Breast epithelium (tissue), 4 donors: ENCODE data around the gene L3MBTL2. TPM values are rescaled to one million over a fixed set of nuclear protein-coding genes. Genes with fewer than 3 reads are reported as not detected.
A peak's percentile ranks its signal among the peaks of the same experiment; 100 is the strongest.

ENCODE experiments used
- DNase-seq, 2 donors: peaks; one replicate each; pipeline ENCODE4 v3.0.0-alpha.2; 2019; ENCODE audit warnings: low spot score in 2 of 2
- H3K27ac ChIP-seq, 2 donors: fragments of 200-600 bp; sonication (generic) in 1 of 2; one replicate each; pipeline ENCODE4 v1.5.1; 2016 to 2019; ENCODE audit warnings: mild to moderate bottlenecking in 1 of 2
- H3K27me3 ChIP-seq, 2 donors: fragments of 200-600 bp; sonication (generic) in 1 of 2; one replicate each; pipeline versions ENCODE4 v1.5.1 to v1.6.0; 2017 to 2019; ENCODE audit warnings: control low read depth in 1 of 2, mild to moderate bottlenecking in 1 of 2
- H3K36me3 ChIP-seq: fragments of 200-600 bp; one replicate; pipeline ENCODE4 v1.5.1; 2019
- H3K4me1 ChIP-seq, 2 donors: fragments of 200-600 bp; sonication (generic); one replicate each; pipeline ENCODE4 v1.5.1; 2016 to 2019; ENCODE audit warnings: control low read depth in 1 of 2
- H3K4me3 ChIP-seq, 3 donors: fragments of 200-600 bp; sonication (generic); 1 replicate in 2 of 3; 2 replicates in 1 of 3; pipeline ENCODE4 v1.5.1; 2016 to 2019; ENCODE audit warnings: mild to moderate bottlenecking in 3 of 3, moderate library complexity in 2 of 3
- H3K9me3 ChIP-seq, 2 donors: fragments of 200-600 bp; sonication (generic) in 1 of 2; one replicate each; pipeline ENCODE4 v1.5.1; 2016 to 2019; ENCODE audit warnings: control low read depth in 1 of 2
- POLR2A ChIP-seq: fragments of 450-650 bp; IDR thresholded peaks from one replicate; pipeline ENCODE4 v1.6.1; 2016; ENCODE audit warnings: antibody characterized with exemption, mild to moderate bottlenecking, moderate library complexity
- POLR2AphosphoS5 ChIP-seq, 3 donors: sonication (generic); formaldehyde crosslinking; IDR thresholded peaks; one replicate each; pipeline ENCODE4 v1.6.1; 2017; ENCODE audit warnings: antibody characterized with exemption in 3 of 3
- intact Hi-C: fragments of 100-400 bp; cut with DNase I; formaldehyde crosslinking; loops from one replicate; pipeline ENCODE4 v1.15.1; 2023; ENCODE audit warnings: low total_unique reads
- total RNA-seq, 3 donors: library from RNA; depleted of rRNA; stranded (reverse); fragments of >200 nt; gene quantifications; one replicate each; pipeline ENCODE4 v1.1.0, GENCODE V29; 2016
- TF ChIP-seq, protein P1 (sequence below), 3 donors: fragments of 450-650 bp; IDR thresholded peaks; one replicate each; pipeline ENCODE4 v1.5.1; 2016 to 2017; ENCODE audit warnings: antibody characterized with exemption in 3 of 3, mild to moderate bottlenecking in 3 of 3, moderate library complexity in 3 of 3

The L3MBTL2 gene
- total RNA-seq, 3 donors from 2014 or later: 13.1 to 22.5 (median 17.0) TPM

DNA sequence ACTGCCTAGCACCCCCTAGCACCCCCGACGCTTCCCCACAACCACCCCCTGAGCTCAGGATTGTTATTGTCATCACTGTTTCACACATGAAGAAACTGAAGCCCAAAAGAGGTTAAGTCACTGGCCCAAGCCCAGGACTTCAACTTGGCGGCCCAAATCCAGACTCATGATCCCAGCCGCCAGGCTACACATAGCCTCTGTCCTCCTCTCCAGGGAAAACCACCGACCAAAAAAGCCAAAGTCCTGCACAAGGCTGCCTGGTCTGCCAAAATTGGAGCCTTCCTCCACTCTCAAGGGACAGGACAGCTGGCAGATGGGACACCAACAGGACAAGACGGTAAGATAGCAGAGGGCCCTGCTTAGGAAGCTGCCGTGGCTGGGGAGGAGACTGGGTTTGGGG, 10.8 kb downstream of the L3MBTL2 start:
- no peak for DNase-seq
- TF ChIP-seq POLR2AphosphoS5 (IDR thresholded peaks at IDR 0.05) (no peak), POLR2A (no peak)
- TF ChIP-seq, protein P1, sequence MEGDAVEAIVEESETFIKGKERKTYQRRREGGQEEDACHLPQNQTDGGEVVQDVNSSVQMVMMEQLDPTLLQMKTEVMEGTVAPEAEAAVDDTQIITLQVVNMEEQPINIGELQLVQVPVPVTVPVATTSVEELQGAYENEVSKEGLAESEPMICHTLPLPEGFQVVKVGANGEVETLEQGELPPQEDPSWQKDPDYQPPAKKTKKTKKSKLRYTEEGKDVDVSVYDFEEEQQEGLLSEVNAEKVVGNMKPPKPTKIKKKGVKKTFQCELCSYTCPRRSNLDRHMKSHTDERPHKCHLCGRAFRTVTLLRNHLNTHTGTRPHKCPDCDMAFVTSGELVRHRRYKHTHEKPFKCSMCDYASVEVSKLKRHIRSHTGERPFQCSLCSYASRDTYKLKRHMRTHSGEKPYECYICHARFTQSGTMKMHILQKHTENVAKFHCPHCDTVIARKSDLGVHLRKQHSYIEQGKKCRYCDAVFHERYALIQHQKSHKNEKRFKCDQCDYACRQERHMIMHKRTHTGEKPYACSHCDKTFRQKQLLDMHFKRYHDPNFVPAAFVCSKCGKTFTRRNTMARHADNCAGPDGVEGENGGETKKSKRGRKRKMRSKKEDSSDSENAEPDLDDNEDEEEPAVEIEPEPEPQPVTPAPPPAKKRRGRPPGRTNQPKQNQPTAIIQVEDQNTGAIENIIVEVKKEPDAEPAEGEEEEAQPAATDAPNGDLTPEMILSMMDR (IDR thresholded peaks at IDR 0.05): no peak
- H3K9me3 ChIP-seq: no peaks in the 10 kb centered on the region
- no peak overlapping the region for H3K27ac ChIP-seq
- H3K27me3 ChIP-seq: no peaks in the 10 kb centered on the region
- no peaks in the 10 kb centered on the region for H3K4me1 ChIP-seq
- H3K36me3 ChIP-seq: no peaks in the 10 kb centered on the region
- H3K4me3 ChIP-seq: no peak overlapping the region
- intact Hi-C loops: loop anchor here (10.0 kb wide), 1 partner anchor 119 kb away; no protein-coding TSS in a partner anchor

DNA sequence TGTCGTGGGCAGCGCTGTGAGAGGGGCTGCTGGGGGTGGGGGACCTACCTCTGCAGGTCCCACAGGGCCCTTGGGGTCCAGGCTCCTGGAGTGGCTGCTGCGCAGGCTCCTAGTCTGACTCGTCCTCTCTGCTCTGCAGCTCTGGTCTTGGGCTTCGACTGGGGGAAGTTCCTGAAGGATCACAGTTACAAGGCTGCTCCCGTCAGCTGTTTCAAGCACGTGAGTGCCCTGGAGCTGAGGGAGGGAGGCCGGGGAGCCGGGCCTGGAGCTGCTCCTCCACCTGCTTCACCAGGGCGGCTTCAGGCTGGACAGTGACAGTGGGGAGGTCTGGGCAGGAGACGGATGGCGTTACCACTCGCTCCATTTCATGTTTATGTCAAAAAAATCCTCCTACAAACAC, 11.9 kb downstream of the L3MBTL2 start:
- Histone ChIP-seq H3K27ac (peak overlapping the region; percentile 62 to 70), H3K4me1 (no peaks in the 10 kb centered on the region), H3K27me3 (no peaks in the 10 kb centered on the region), H3K36me3 (no peaks in the 10 kb centered on the region), H3K9me3 (no peaks in the 10 kb centered on the region), H3K4me3 (no peak overlapping the region)
- no peak for TF ChIP-seq POLR2A
- no peak for TF ChIP-seq POLR2AphosphoS5 (IDR thresholded peaks at IDR 0.05)
- TF ChIP-seq, protein P1 (IDR thresholded peaks at IDR 0.05): no peak
- no peak for DNase-seq
- intact Hi-C loops: loop anchor here (10.0 kb wide), 1 partner anchor 118 kb away; no protein-coding TSS in a partner anchor

DNA sequence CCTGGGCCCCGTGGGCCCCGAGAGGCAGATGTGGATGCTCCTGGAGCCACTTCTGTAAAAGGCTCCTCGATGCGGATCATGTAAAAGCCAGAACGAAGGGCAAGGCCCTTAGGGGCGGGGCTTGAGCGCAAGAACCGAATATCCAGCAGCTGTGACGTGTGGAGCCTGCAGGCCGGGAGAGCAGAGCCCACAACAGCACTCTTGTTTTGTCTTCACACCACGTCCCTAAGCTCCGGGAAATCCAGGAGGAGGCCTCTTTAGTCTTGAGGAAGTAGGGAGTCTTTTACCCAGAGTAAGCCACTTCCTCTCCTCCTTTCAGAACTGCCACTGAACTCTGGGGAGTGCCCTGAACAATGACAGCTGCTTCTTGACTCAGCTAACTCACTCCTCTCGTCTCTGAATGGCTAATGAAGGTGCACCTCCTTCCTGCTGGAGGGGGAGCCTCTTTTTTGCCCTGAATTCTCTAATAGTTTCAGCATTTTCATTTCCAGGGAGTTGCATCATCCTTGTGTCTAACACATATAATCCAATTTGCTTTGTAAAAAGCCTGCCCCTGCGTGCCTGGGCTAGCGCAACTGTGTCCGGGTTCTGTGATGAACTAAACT, 12.5 kb downstream of the L3MBTL2 start:
- H3K27me3 ChIP-seq: no peaks in the 10 kb centered on the region
- H3K27ac ChIP-seq: peak overlapping the region; percentile 62 to 70
- DNase-seq: peak in 1 of 2 donors; percentile 35
- H3K4me3 ChIP-seq: peak overlapping the region in 1 of 3 donors; percentile 11
- intact Hi-C loops: loop anchor here (10.0 kb wide), 1 partner anchor 117 kb away; no protein-coding TSS in a partner anchor
- H3K9me3 ChIP-seq: no peaks in the 10 kb centered on the region
- no peaks in the 10 kb centered on the region for H3K4me1 ChIP-seq
- no peaks in the 10 kb centered on the region for H3K36me3 ChIP-seq
- no peak for TF ChIP-seq POLR2AphosphoS5 (IDR thresholded peaks at IDR 0.05)
- TF ChIP-seq, protein P1 (IDR thresholded peaks at IDR 0.05): no peak
- TF ChIP-seq POLR2A: no peak

DNA sequence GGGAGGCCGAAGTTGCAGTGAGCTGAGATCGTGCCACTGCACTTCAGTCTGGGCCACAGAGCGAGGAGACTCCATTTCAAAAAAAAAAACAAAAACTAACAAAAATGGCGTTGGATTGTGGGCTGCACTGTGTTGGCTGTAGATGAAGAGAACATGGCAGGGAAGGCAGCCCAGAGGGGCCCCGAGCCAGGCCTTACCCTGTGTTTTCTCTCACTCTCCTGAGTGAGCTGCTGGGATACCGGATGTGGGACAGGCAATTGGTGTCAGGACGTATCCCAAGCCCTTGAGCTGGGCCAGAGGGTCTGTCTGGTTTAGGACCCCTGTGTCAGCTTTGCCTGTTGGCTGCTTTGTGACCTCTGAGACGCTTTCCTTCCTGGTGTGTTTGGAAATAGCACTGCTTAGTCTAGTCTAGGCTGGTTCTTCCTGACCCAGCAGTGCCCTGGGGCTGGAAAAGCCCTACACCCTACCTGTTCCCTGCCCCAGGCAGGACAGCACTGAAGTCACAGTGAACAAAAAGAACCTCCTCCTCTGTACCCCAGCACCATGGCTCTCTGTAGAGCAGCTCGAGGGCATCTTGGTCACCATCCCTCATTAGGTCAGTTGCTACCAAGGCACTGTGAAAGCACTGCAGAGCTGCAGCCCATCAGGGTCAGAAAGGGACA, 17.9 kb downstream of the L3MBTL2 start:
- no peaks in the 10 kb centered on the region for H3K9me3 ChIP-seq
- intact Hi-C loops: no loop called here
- no peaks in the 10 kb centered on the region for H3K4me1 ChIP-seq
- DNase-seq: no peak
- H3K27ac ChIP-seq: no peak overlapping the region
- no peak overlapping the region for H3K4me3 ChIP-seq
- H3K27me3 ChIP-seq: no peaks in the 10 kb centered on the region
- H3K36me3 ChIP-seq: peaks cover 8% of the 10 kb centered on the region
- TF ChIP-seq, protein P1 (IDR thresholded peaks at IDR 0.05): no peak
- TF ChIP-seq POLR2A (no peak), POLR2AphosphoS5 (IDR thresholded peaks at IDR 0.05) (no peak)

DNA sequence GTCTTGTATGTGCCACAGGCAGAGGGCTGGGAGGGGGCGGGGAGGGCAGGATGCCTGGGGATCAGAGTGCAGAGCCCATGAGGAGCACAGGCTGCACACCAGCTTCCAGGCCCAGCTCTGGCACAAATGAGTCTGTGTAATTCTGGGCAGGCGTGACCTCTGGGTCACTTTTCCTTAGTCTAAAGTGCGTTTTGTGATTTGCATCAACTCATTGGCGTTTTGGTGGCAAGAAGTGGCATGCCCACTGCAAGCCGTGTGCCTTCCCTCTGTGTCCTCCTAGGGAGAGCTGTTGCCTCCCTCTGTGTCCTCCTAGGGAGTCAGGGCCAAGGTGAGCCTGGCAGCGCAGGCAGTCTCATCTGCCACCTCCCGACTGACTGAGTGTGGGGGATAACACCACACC, 18.4 kb downstream of the L3MBTL2 start:
- intact Hi-C loops: no loop called here
- no peak for TF ChIP-seq POLR2A
- TF ChIP-seq POLR2AphosphoS5 (IDR thresholded peaks at IDR 0.05): no peak
- TF ChIP-seq, protein P1 (IDR thresholded peaks at IDR 0.05): no peak
- Histone ChIP-seq H3K27me3 (no peaks in the 10 kb centered on the region), H3K9me3 (no peaks in the 10 kb centered on the region), H3K27ac (no peak overlapping the region), H3K4me3 (no peak overlapping the region), H3K36me3 (peaks cover 8% of the 10 kb centered on the region), H3K4me1 (no peaks in the 10 kb centered on the region)
- no peak for DNase-seq
